Lung (tissue), 12 donors: ENCODE measurements around the gene SDC1. TPM values are rescaled to one million over a fixed set of nuclear protein-coding genes. Genes with fewer than 3 reads are reported as not detected.
A peak's percentile ranks its signal among the peaks of the same experiment; 100 is the strongest.

ENCODE experiments used
- ATAC-seq: fragments of 200-7000 bp; cut with Tn5 transposase; one replicate; pipeline ENCODE4 v1.9.1; 2020; ENCODE audit warnings: moderate number of reproducible peaks; ENCODE audit not compliant: insufficient read depth, low FRiP score
- DNase-seq, 3 donors: peaks; one replicate each; pipeline ENCODE4 v3.0.0-alpha.2; 2013 to 2017
- H3K27ac ChIP-seq, 2 donors: one replicate each; pipeline ENCODE4 v1.5.1; 2013; ENCODE audit warnings: mild to moderate bottlenecking in 2 of 2, moderate library complexity in 2 of 2, control low read depth in 1 of 2, inconsistent platforms in 1 of 2, low read depth in 1 of 2, low read length in 1 of 2
- H3K27me3 ChIP-seq, 3 donors: one replicate each; pipeline ENCODE4 v1.5.1; 2013; ENCODE audit warnings: low read length in 2 of 3; ENCODE audit not compliant: control insufficient read depth in 3 of 3, insufficient read depth in 3 of 3
- H3K36me3 ChIP-seq, 4 donors: one replicate each; pipeline ENCODE4 v1.5.1; 2013; ENCODE audit warnings: low read length in 4 of 4, mild to moderate bottlenecking in 1 of 4, moderate library complexity in 1 of 4; ENCODE audit not compliant: control insufficient read depth in 4 of 4, insufficient read depth in 4 of 4
- H3K4me1 ChIP-seq, 5 donors: one replicate each; pipeline ENCODE4 v1.5.1; 2013; ENCODE audit warnings: low read length in 5 of 5, mild to moderate bottlenecking in 2 of 5, moderate library complexity in 1 of 5; ENCODE audit not compliant: control insufficient read depth in 5 of 5, insufficient read depth in 5 of 5
- H3K4me3 ChIP-seq: one replicate; pipeline ENCODE4 v1.5.1; 2013; ENCODE audit warnings: mild to moderate bottlenecking, control low read depth, moderate library complexity
- H3K9ac ChIP-seq, 2 donors: one replicate each; pipeline ENCODE4 v1.5.1; 2013; ENCODE audit warnings: low read length in 2 of 2, control low read depth in 1 of 2; ENCODE audit not compliant: insufficient read depth in 1 of 2
- H3K9me3 ChIP-seq, 4 donors: one replicate each; pipeline ENCODE4 v1.5.1; 2013; ENCODE audit warnings: low read length in 3 of 4, mild to moderate bottlenecking in 1 of 4, moderate library complexity in 1 of 4; ENCODE audit not compliant: control insufficient read depth in 4 of 4, insufficient read depth in 3 of 4
- CTCF ChIP-seq: IDR thresholded peaks from 2 replicates; pipeline ENCODE4 v1.5.1; 2012; ENCODE audit warnings: mild to moderate bottlenecking; ENCODE audit errors: control extremely low read depth, extremely low read depth
- WGBS, 2 donors: extraction: QIAGEN DNeasy Blood & Tissue Kit; methylation state at CpG; one replicate each; pipeline ENCODE4 v1.1.7; 2013; 5-methylcytosine and 5-hydroxymethylcytosine counted together
- polyA plus RNA-seq, 2 donors: library from polyadenylated mRNA; stranded (reverse); fragments of 200-250 nt; gene quantifications; one replicate each; pipeline ENCODE4 v1.2.1, GENCODE V29; 2013
- total RNA-seq, 2 donors: library from RNA; depleted of rRNA in 1 of 2; stranded (reverse); fragments of >200 nt in 1 of 2; gene quantifications; one replicate each; pipeline ENCODE4 v1.2.1, GENCODE V29; 2014 to 2021
- donor health status: control.
- donor health status: control.
- donor health status: Bipolar disorder and iron deficiency.
- donor health status: healthy.
- donor health status: DM: yes; HTN: yes; CAD: no.

The SDC1 gene
- total and polyA plus RNA-seq, 4 donors: 94.1 to 234 (median 173) TPM

GRCh38 chr2:20219763-20220380 is 5.1 kb downstream of the SDC1 start:
- Histone ChIP-seq H3K27ac (peak overlapping the region in 1 of 2 donors; percentile 37), H3K9me3 (no peaks in the 10 kb centered on the region), H3K9ac (no peak overlapping the region), H3K27me3 (no peaks in the 10 kb centered on the region), H3K4me1 (peaks cover 0 to 13% (median 6%) of the 10 kb centered on the region in 5 donors), H3K36me3 (no peaks in the 10 kb centered on the region), H3K4me3 (no peak overlapping the region)
- TF ChIP-seq CTCF: no peak
- ATAC-seq (no peak), DNase-seq (no peak)
- WGBS, 2 donors: 94 to 95% methylated on average over 13 of the region's 13 CpGs

GRCh38 chr2:20218331-20219320 is 6.3 kb downstream of the SDC1 start:
- H3K36me3 ChIP-seq: no peaks in the 10 kb centered on the region
- no peak overlapping the region for H3K4me3 ChIP-seq
- TF ChIP-seq CTCF: no peak
- H3K9me3 ChIP-seq: no peaks in the 10 kb centered on the region
- 80 to 88% methylated on average over 20 of the region's 20 CpGs for WGBS, 2 donors
- H3K4me1 ChIP-seq: peaks cover 0 to 17% (median 6%) of the 10 kb centered on the region in 5 donors
- H3K27me3 ChIP-seq: no peaks in the 10 kb centered on the region
- DNase-seq (no peak), ATAC-seq (no peak)
- no peak overlapping the region for H3K9ac ChIP-seq
- peak overlapping the region in 1 of 2 donors; percentile 75 for H3K27ac ChIP-seq

GRCh38 chr2:20217041-20217970 is 7.6 kb downstream of the SDC1 start:
- Histone ChIP-seq H3K4me3 (no peak overlapping the region), H3K4me1 (peaks cover 0 to 22% (median 12%) of the 10 kb centered on the region in 5 donors), H3K27ac (peak overlapping the region in 1 of 2 donors; percentile 75), H3K9me3 (no peaks in the 10 kb centered on the region), H3K36me3 (no peaks in the 10 kb centered on the region), H3K9ac (no peak overlapping the region), H3K27me3 (no peaks in the 10 kb centered on the region)
- 76 to 88% methylated on average over 21 of the region's 21 CpGs for WGBS, 2 donors
- ATAC-seq: peak; percentile 67
- no peak for DNase-seq
- TF ChIP-seq CTCF: no peak
